ENCODE data around the gene FILIP1.

- TF ChIP-seq CTCF (IDR thresholded peaks at IDR 0.05) (no peak), POLR2A (IDR thresholded peaks at IDR 0.05) (no peak), POLR2AphosphoS5 (IDR thresholded peaks at IDR 0.05) (no peak), EP300 (IDR thresholded peaks at IDR 0.05) (no peak)
Observed at GRCh38 chr6:75415804-75416203, 77.8 kb downstream of the FILIP1 start.

Data from suprapubic skin (tissue), 4 donors.